HEK293T (cell line): ENCODE results near the gene DAZL.

Experiments
- CTCF ChIA-PET: fragments of 350-600 bp; formaldehyde crosslinking; extraction: SDS; loops from one replicate; lab custom pipeline; 2021; ENCODE audit warnings: antibody characterized with exemption, inconsistent platforms; lab: Yijun Ruan, JAX
- POLR2A ChIA-PET: fragments of 350-600 bp; formaldehyde crosslinking; extraction: SDS; loops from one replicate; lab custom pipeline; 2020; ENCODE audit warnings: antibody characterized with exemption, inconsistent platforms; lab: Yijun Ruan, JAX
- DNase-seq: peaks from one replicate; pipeline ENCODE4 v3.0.0; 2012; ENCODE audit warnings: mixed read lengths; ENCODE audit errors: extremely low spot score
- ARNT ChIP-seq: fragments of 450-650 bp; IDR thresholded peaks from 2 replicates; pipeline ENCODE4 v1.6.1; 2017; ENCODE audit warnings: mild to moderate bottlenecking
- BHLHE40 ChIP-seq: fragments of 450-650 bp; IDR thresholded peaks from 2 replicates; pipeline ENCODE4 v1.6.1; 2016; ENCODE audit warnings: mild to moderate bottlenecking, moderate library complexity, borderline replicate concordance
- CTBP1 ChIP-seq: fragments of 450-650 bp; IDR thresholded peaks from 2 replicates; pipeline ENCODE4 v1.6.1; 2016; ENCODE audit warnings: borderline replicate concordance
- ELF4 ChIP-seq: fragments of 450-650 bp; IDR thresholded peaks from 2 replicates; pipeline ENCODE4 v1.6.1; 2017; ENCODE audit warnings: antibody characterized with exemption
- FOXA1 ChIP-seq: fragments of 450-650 bp; IDR thresholded peaks from 2 replicates; pipeline ENCODE4 v1.6.1; 2016; ENCODE audit warnings: mild to moderate bottlenecking
- FOXK2 ChIP-seq: fragments of 450-650 bp; IDR thresholded peaks from 2 replicates; pipeline ENCODE4 v1.6.1; 2016; ENCODE audit warnings: mild to moderate bottlenecking
- FOXM1 ChIP-seq: fragments of 450-650 bp; IDR thresholded peaks from 2 replicates; pipeline ENCODE4 v1.6.1; 2017; ENCODE audit warnings: mild to moderate bottlenecking, borderline replicate concordance
- HDGF ChIP-seq: fragments of 450-650 bp; IDR thresholded peaks from 2 replicates; pipeline ENCODE4 v1.6.1; 2017; ENCODE audit warnings: antibody characterized with exemption, borderline replicate concordance
- L3MBTL2 ChIP-seq: fragments of 450-650 bp; conservative IDR thresholded peaks from 2 replicates; pipeline ENCODE4 v1.6.1; 2016; ENCODE audit warnings: mild to moderate bottlenecking
- LEF1 ChIP-seq: fragments of 450-650 bp; IDR thresholded peaks from 2 replicates; pipeline ENCODE4 v1.6.1; 2017; ENCODE audit warnings: mild to moderate bottlenecking, borderline replicate concordance
- NFRKB ChIP-seq: fragments of 450-650 bp; IDR thresholded peaks from 2 replicates; pipeline ENCODE4 v1.6.1; 2016; ENCODE audit warnings: mild to moderate bottlenecking, moderate library complexity
- PKNOX1 ChIP-seq: fragments of 450-650 bp; IDR thresholded peaks from 2 replicates; pipeline ENCODE4 v1.6.1; 2016
- SP1 ChIP-seq: fragments of 450-650 bp; IDR thresholded peaks from 2 replicates; pipeline ENCODE4 v1.6.1; 2017
- SUZ12 ChIP-seq: fragments of 450-650 bp; IDR thresholded peaks from 2 replicates; pipeline ENCODE4 v1.6.1; 2016; ENCODE audit warnings: mild to moderate bottlenecking
- TARDBP ChIP-seq: fragments of 450-650 bp; IDR thresholded peaks from 2 replicates; pipeline ENCODE4 v1.6.1; 2016
- ZNF384 ChIP-seq: fragments of 450-650 bp; IDR thresholded peaks from 2 replicates; pipeline ENCODE4 v1.6.1; 2016

DAZL gene

DNA sequence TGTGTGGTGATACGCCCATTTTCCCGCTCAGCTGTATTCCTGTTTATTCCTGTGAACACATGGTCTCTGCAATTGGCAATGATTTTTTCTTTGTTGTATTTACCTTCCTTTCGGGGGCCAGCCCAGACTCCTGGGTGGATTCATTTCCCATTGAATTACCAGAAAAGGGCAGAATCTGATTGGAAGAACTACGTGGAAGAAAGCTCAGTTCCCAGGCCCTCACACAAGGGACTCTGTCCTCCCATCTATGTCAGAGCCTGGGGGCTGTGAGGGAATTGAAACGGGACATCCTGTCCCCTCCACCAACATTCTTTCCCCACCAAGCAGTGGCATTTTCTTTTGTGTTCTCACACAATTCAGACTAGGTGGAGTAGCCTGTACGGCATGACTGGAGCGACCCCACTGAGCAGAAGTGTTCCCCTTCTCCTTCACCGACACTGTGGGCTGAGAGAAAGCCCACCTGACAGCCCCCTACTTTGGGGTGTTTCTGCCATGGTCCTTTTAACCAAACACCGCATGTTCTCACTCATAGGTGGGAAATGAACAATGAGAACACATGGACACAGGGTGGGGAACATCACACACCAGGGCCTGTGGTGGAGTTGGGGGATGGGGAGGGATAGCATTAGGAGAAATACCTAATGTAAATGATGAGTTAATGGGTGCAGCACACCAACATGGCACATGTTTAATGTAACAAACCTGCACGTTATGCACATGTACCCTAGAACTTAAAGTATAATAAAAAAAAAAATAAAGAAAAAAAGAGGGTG, 59.6 kb downstream of the DAZL start:
- ChIA-PET CTCF (no interaction called here), POLR2A (no interaction called here)
- TF ChIP-seq FOXM1 (no peak), FOXK2 (no peak), SP1 (no peak), CTBP1 (no peak), ELF4 (no peak), BHLHE40 (no peak), SUZ12 (no peak), L3MBTL2 (no peak), TARDBP (no peak), PKNOX1 (no peak), HDGF (no peak), LEF1 (no peak), ZNF384 (no peak), ARNT (no peak), FOXA1 (no peak)
- no peak for DNase-seq

DNA sequence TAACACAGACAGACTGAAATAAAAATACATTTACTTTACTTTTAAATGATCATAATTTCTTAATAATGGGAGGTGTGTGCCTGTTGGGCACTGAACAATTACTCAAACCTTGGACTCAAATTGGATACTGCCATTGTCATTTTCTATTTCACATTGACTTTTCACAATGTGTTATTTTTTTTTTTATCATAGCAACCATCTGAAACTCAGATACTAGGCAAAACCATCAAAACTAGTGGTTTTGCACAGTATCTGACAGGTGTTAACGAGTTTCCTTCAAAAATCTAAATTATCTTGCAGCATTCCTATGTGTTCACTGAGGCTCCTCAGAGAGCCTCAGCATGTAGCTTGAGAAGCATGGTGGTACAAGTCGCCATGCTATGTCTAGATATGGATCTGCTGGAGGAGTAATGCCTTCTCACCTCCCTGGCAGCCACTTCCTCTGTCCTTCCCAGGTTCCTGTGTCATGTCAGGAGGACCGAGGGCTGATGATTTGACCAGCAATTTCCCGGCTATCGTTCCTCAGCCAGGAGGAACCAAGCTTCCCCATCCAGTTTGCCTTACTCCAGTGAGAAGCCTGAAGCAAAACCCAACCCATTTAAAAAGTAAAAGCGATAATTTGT, 61.9 kb downstream of the DAZL start:
- TF ChIP-seq SP1 (no peak), FOXK2 (no peak), SUZ12 (no peak), LEF1 (no peak), ZNF384 (no peak), TARDBP (no peak), ELF4 (no peak), CTBP1 (no peak), FOXM1 (no peak), NFRKB (no peak), FOXA1 (no peak), ARNT (no peak), PKNOX1 (no peak), L3MBTL2 (no peak), HDGF (no peak), BHLHE40 (no peak)
- ChIA-PET POLR2A (no interaction called here), CTCF (no interaction called here)
- no peak for DNase-seq

DNA sequence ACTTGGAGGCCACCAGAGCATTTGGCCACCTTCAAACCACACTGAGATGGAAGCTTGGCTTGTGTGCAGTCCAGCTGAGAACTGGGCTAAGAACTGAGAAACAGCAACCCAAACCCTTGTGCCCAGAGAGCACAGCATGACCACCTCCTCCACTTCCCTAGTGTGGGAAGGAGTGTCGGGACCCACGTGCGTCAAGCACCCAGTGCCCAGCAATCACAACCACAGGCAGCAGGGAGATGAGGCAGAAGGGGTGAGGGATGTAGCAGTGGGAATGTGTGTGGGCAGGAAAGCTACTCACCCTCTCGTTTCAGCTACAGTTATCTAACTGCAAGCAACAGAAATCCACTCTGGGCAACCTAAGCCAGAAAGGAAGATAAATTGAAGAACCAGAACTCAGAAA, 66.7 kb downstream of the DAZL start:
- ChIA-PET POLR2A (no interaction called here), CTCF (interaction anchor here (0.6 kb wide), 1 partner anchor 217 kb away, joined by 3 read pairs; no protein-coding TSS in a partner anchor)
- DNase-seq = no peak

GRCh38 chr3:16536996-16537395, 68.2 kb downstream of the DAZL start:
- no peak for DNase-seq
- POLR2A ChIA-PET = interaction anchor here (1.2 kb wide), 1 partner anchor 271 kb away, joined by 3 read pairs; no protein-coding TSS in a partner anchor
- TF ChIP-seq L3MBTL2 (no peak), LEF1 (no peak), FOXA1 (no peak), FOXK2 (no peak), SP1 (no peak), NFRKB (no peak)
- CTCF ChIA-PET = no interaction called here

More for the DNA sequence above, 66.7 kb downstream of the DAZL start:
- no peak for TF ChIP-seq HDGF
- TF ChIP-seq SUZ12 = no peak
- no peak for TF ChIP-seq ELF4
- no peak for TF ChIP-seq LEF1
- TF ChIP-seq L3MBTL2 = no peak
- TF ChIP-seq NFRKB = no peak
- no peak for TF ChIP-seq ZNF384
- TF ChIP-seq FOXK2 = no peak
